Measurements from ENCODE around the gene SASH1.
"Not testable (repeated sequence)": the region's sequence is repeated elsewhere in the genome, so short reads cannot be mapped to it uniquely, and the experiment has no call there.

SASH1 gene

DNA sequence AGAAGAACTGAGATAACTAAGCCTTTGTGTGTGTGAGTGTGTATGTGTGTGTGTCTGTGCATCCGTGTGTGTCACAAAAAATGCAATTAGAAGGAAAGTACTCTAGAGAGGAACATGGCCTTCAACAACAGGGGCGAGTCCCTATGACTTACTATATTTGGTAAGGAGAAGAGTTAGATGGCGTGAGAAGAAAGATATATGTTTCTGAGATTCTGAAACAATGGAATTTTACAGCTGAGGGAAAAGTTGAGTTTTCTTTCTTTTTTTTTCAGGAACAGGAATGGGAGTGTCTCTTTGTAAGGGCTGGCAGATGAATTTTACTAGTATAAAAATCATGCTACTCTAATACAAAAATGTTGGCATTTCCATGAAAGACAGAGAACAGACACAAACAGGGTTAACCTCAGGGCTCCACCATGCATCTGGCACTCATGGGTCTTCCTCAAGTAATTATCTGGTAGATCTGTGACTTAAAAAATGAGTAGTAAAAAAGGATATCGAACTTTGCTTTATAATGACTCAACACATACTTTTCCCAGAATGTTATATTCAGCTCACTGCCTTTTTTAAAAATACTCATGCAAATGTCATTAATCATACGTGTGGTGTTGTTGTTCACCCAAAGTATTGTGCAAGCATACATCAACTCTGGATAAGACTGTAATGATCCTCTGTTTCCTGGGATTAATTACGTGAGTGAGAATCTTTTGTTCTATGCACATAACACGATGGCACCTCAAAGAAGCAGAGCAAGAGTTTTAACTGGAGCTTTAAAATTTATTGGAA lies 12.8 kb upstream of the SASH1 start:
- peak; percentile 90 for DNase-seq

- DNase-seq = no peak
Observed at GRCh38 chr6:148332088-148332487, 10.6 kb upstream of the SASH1 start.

- no peak for DNase-seq
Observed at GRCh38 chr6:148336901-148337300, 5.7 kb upstream of the SASH1 start.

DNA sequence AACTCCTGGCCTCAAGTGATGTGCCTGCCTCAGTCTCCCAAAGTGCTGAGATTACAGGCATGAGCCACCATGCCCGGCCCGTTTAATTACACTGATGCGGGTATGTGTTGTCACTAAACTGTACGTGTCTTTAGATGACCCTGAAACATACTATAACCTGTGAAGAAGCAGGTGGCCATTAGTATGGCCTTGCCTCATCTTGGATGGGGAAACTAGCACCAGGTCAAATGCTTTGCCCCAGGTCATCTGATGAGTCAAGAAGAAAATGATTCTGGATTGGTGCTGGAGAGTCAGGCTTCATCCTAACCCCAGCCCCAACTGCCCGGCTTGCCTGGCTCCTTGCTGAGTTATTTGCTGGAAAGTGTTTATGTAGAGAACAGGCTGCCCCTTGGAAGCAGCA lies 2.9 kb upstream of the SASH1 start:
- DNase-seq = no peak

DNA sequence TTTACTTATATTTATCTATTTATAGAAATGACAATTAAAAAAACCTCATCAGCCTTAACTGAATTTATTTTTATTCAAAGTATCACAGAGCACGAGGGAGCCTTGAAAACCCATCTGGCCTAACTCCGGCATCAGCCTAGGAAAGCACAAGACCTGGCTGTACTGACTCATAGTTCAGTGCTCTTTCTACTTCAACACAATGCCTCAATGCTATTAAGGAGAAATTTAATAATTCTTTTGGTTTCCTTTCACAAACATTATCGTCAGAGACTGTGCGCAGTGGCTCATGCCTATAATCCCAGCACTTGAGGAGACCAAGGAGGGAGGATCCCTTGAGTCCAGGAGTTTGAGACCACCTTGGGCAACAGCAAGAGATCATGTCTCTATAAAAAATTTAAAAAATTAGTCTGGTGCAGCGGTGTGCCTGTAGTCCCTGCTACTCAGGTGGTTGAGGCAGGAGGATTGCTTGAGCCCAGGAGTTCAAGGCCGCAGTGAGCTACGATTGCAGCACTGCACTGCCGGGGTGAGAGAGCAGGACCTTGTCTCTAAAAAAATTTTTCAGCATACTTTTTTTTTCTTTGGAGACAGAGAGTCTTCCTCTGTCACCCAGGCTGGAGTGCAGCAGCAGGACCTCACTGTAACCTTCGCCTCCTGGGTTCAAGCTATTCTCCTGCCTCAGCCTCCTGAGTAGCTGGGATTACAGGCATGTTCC lies 1.9 kb upstream of the SASH1 start:
- no peak for DNase-seq

- DNase-seq = no peak
Observed at GRCh38 chr6:148342100-148342349, 613 bp upstream of the SASH1 start.

- no peak for DNase-seq
Observed at GRCh38 chr6:148343047-148343782, 577 bp downstream of the SASH1 start.

DNA sequence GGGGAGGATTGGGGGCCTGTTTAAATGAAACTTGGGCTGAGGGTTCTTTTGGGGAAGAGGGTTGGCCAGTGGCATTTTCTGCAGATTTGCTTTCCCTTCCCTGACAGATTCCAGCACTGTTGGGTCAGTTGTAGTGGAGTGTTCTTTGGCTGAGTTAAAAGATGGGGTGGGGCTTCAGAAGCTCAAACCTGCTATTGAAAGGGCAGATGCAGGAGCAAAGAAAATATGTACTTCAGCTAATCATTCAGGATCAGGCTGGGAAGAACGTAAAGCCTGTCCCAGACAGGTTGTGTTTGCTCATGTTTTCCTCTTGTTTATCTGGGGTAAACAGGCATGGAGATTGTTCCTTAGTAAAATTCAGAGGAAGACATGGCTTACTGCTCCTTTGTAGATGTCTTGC lies 2.5 kb downstream of the SASH1 start:
- DNase-seq = no peak

GRCh38 chr6:148345578-148345977 lies 2.9 kb downstream of the SASH1 start:
- no peak for DNase-seq

- no peak for DNase-seq
Observed at GRCh38 chr6:148346681-148347440, 4.2 kb downstream of the SASH1 start.

DNA sequence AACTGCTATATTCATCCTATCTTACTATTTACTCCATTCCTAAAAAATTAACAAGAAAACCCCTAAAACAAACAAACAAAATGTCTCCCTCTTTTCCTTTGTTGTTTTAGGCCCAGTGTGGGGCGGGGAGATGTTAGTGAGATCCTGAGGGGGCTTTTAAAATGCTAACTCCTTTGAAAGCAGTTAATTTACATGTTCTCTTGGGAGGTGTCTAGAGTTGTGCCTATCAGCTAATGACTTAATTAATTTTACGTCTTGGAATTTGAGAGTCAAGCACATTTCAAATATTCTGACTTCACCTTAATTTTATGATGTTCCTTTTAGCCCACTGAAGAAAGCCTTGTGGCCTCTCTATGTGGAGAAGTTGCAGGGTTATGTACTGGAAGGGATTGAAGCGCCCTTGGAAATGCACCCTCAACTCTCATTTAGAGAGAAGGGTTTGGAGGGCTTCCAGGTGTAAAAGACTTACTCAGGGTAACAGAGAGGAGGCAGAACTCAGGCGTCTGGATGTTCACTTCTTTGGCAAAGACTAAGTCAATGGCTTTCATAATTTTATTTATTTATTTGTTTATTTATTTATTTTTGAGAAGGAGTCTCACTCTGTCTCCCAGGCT lies 4.9 kb downstream of the SASH1 start:
- DNase-seq = no peak

- no peak for DNase-seq
Observed at GRCh38 chr6:148348335-148348734, 5.7 kb downstream of the SASH1 start.

GRCh38 chr6:148348778-148349177 lies 6.1 kb downstream of the SASH1 start:
- no peak for DNase-seq

DNA sequence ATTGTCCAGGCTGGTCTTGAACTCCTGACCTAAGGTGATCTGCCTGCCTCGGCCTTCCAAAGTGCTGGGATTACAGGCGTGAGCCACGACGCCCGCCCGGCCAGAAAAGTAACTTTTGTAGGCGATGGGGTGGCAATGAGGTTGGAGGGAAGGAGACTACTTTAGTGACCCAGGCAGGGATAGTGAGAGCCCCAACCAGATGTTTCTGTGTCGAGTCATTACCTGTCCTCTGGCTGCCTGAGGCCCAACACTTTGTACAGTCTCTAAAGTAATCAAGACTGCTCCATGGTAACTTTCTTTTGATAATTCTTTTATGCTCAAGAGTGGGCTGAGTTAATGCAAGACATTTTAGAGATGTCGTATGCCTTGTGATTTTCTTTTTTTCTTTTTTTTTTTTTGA lies 6.8 kb downstream of the SASH1 start:
- no peak for DNase-seq

DNA sequence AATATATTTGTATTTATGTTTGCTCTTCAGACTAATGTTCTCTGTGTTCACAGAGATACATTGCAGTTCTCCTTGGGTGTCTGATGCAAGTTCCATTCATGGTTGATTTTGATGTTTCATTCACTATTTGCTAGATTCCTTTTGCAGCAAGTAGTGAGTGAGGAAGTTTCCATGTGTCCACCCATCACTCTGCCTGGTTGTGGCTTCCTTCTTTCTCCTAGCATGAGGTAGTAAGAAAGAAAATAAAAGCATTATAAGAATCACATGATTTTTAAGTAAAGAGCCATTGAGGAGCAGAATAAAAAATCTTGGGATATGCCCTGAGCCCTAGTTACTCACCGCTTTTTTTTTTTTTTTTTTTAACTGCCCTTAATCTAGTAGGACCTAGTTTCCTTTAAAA lies 8.7 kb downstream of the SASH1 start:
- no peak for DNase-seq

GRCh38 chr6:148352421-148352820 lies 9.8 kb downstream of the SASH1 start:
- DNase-seq = not testable (repeated sequence)

DNA sequence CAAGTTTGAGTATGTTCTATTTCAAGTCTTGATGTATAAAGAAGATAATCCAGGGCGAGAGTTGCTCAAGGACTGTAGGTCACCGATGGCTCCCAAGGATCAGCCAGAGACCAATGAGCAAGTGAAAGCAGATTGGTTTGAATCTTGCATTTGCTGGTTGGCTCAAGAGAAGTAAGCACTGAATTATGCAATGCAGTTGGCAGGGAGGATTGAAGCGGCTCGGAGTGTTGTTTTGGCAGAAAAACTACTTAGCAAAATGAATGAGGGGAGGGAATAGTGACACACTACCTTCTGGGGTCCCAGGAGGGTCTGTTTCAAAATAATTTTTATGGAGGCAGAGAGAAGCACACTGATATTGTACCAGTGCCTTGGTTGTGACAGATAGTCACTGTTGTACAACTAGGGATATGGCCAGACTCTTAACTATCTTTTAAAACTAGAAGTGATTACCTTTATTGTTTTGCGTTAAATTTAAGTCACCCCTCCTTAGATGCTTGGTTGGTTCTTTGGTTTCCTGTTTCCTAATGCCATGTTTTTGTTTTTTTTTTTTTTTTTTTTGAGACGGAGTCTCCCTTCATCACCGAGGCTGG lies 15.7 kb downstream of the SASH1 start:
- DNase-seq = no peak

- no peak for DNase-seq
Observed at GRCh38 chr6:148359228-148359627, 16.6 kb downstream of the SASH1 start.

GRCh38 chr6:148364056-148364824 lies 21.6 kb downstream of the SASH1 start:
- peak; percentile 93 for DNase-seq

GRCh38 chr6:148365041-148365440 lies 22.4 kb downstream of the SASH1 start:
- DNase-seq = no peak

GRCh38 chr6:148367411-148368024 lies 24.9 kb downstream of the SASH1 start:
- DNase-seq = peak; percentile 60

Data from EL (cell line).